GM18861 (cell line): Measurements from ENCODE around the gene ZCCHC7.

Experiments
- ATAC-seq: cut with Tn5 transposase; IDR thresholded peaks from one replicate; pipeline ENCODE4 v1.9.1; 2021; ENCODE audit not compliant: unreplicated experiment

ZCCHC7 gene

GRCh38 chr9:37243588-37244345, 123.4 kb downstream of the ZCCHC7 start:
- no peak for ATAC-seq

- ATAC-seq, result no peak
Observed at GRCh38 chr9:37246826-37247225, 126.5 kb downstream of the ZCCHC7 start.

GRCh38 chr9:37248651-37249163, 128.3 kb downstream of the ZCCHC7 start:
- no peak for ATAC-seq

GRCh38 chr9:37251452-37251851, 131.1 kb downstream of the ZCCHC7 start:
- ATAC-seq, result peak; percentile 77

GRCh38 chr9:37253377-37253937, 133.1 kb downstream of the ZCCHC7 start:
- no peak for ATAC-seq

- no peak for ATAC-seq
Observed at GRCh38 chr9:37255187-37255586, 134.8 kb downstream of the ZCCHC7 start.

- no peak for ATAC-seq
Observed at GRCh38 chr9:37255944-37256862, 135.8 kb downstream of the ZCCHC7 start.

GRCh38 chr9:37259951-37260350, 139.6 kb downstream of the ZCCHC7 start:
- no peak for ATAC-seq

- no peak for ATAC-seq
Observed at GRCh38 chr9:37262410-37262809, 142.0 kb downstream of the ZCCHC7 start.

- ATAC-seq, result no peak
Observed at GRCh38 chr9:37264539-37264938, 144.2 kb downstream of the ZCCHC7 start.

- no peak for ATAC-seq
Observed at GRCh38 chr9:37266630-37267029, 146.3 kb downstream of the ZCCHC7 start.

- no peak for ATAC-seq
Observed at GRCh38 chr9:37269221-37269620, 148.8 kb downstream of the ZCCHC7 start.

- ATAC-seq, result no peak
Observed at GRCh38 chr9:37271679-37272078, 151.3 kb downstream of the ZCCHC7 start.

- ATAC-seq, result no peak
Observed at GRCh38 chr9:37273595-37273994, 153.2 kb downstream of the ZCCHC7 start.

GRCh38 chr9:37281541-37281940, 161.2 kb downstream of the ZCCHC7 start:
- no peak for ATAC-seq

- ATAC-seq, result no peak
Observed at GRCh38 chr9:37283730-37284325, 163.5 kb downstream of the ZCCHC7 start.

GRCh38 chr9:37284636-37285035, 164.3 kb downstream of the ZCCHC7 start:
- no peak for ATAC-seq

- ATAC-seq, result no peak
Observed at GRCh38 chr9:37286530-37287175, 166.3 kb downstream of the ZCCHC7 start.

GRCh38 chr9:37287317-37287716, 166.9 kb downstream of the ZCCHC7 start:
- ATAC-seq, result no peak

- ATAC-seq, result no peak
Observed at GRCh38 chr9:37289631-37290030, 169.3 kb downstream of the ZCCHC7 start.
